ENCODE results near the gene AOPEP.

AOPEP gene

GRCh38 chr9:95099321-95100070 is 373.0 kb downstream of the AOPEP start:
- Mint-ChIP-seq H3K4me3 (no peak overlapping the region), H3K27ac (no peak overlapping the region), H3K9me3 (no peaks in the 10 kb centered on the region), H3K4me1 (no peaks in the 10 kb centered on the region), H3K36me3 (no peaks in the 10 kb centered on the region), H3K27me3 (no peaks in the 10 kb centered on the region)

GRCh38 chr9:95100071-95100627 is 373.6 kb downstream of the AOPEP start:
- no peaks in the 10 kb centered on the region for H3K27me3 Mint-ChIP-seq
- no peaks in the 10 kb centered on the region for H3K36me3 Mint-ChIP-seq
- H3K27ac Mint-ChIP-seq, result no peak overlapping the region
- no peaks in the 10 kb centered on the region for H3K9me3 Mint-ChIP-seq
- H3K4me3 Mint-ChIP-seq, result no peak overlapping the region
- H3K4me1 Mint-ChIP-seq, result no peaks in the 10 kb centered on the region

- Mint-ChIP-seq H3K27me3 (no peaks in the 10 kb centered on the region), H3K4me1 (no peaks in the 10 kb centered on the region), H3K36me3 (peaks cover 3% of the 10 kb centered on the region), H3K9me3 (no peaks in the 10 kb centered on the region), H3K4me3 (no peak overlapping the region), H3K27ac (no peak overlapping the region)
Measured at GRCh38 chr9:95101326-95101725, 374.8 kb downstream of the AOPEP start.

- Mint-ChIP-seq H3K4me1 (no peaks in the 10 kb centered on the region), H3K36me3 (peaks cover 3% of the 10 kb centered on the region), H3K9me3 (no peaks in the 10 kb centered on the region), H3K4me3 (no peak overlapping the region), H3K27ac (no peak overlapping the region), H3K27me3 (no peaks in the 10 kb centered on the region)
Measured at GRCh38 chr9:95102001-95102433, 375.5 kb downstream of the AOPEP start.

- no peaks in the 10 kb centered on the region for H3K9me3 Mint-ChIP-seq
- no peak overlapping the region for H3K4me3 Mint-ChIP-seq
- H3K27ac Mint-ChIP-seq, result no peak overlapping the region
- peaks cover 3% of the 10 kb centered on the region for H3K36me3 Mint-ChIP-seq
- H3K4me1 Mint-ChIP-seq, result no peaks in the 10 kb centered on the region
- H3K27me3 Mint-ChIP-seq, result no peaks in the 10 kb centered on the region
Measured at GRCh38 chr9:95102572-95102971, 376.1 kb downstream of the AOPEP start.

GRCh38 chr9:95103281-95103771 is 376.8 kb downstream of the AOPEP start:
- H3K27me3 Mint-ChIP-seq, result no peaks in the 10 kb centered on the region
- H3K36me3 Mint-ChIP-seq, result peaks cover 3% of the 10 kb centered on the region
- no peak overlapping the region for H3K27ac Mint-ChIP-seq
- no peak overlapping the region for H3K4me3 Mint-ChIP-seq
- H3K4me1 Mint-ChIP-seq, result no peaks in the 10 kb centered on the region
- no peaks in the 10 kb centered on the region for H3K9me3 Mint-ChIP-seq

GRCh38 chr9:95103871-95104580 is 377.5 kb downstream of the AOPEP start:
- no peaks in the 10 kb centered on the region for H3K4me1 Mint-ChIP-seq
- no peaks in the 10 kb centered on the region for H3K9me3 Mint-ChIP-seq
- no peak overlapping the region for H3K4me3 Mint-ChIP-seq
- no peaks in the 10 kb centered on the region for H3K27me3 Mint-ChIP-seq
- H3K27ac Mint-ChIP-seq, result no peak overlapping the region
- peaks cover 3% of the 10 kb centered on the region for H3K36me3 Mint-ChIP-seq

GRCh38 chr9:95104581-95104960 is 378.1 kb downstream of the AOPEP start:
- peaks cover 3% of the 10 kb centered on the region for H3K36me3 Mint-ChIP-seq
- H3K4me3 Mint-ChIP-seq, result no peak overlapping the region
- H3K27ac Mint-ChIP-seq, result no peak overlapping the region
- no peaks in the 10 kb centered on the region for H3K9me3 Mint-ChIP-seq
- no peaks in the 10 kb centered on the region for H3K27me3 Mint-ChIP-seq
- H3K4me1 Mint-ChIP-seq, result no peaks in the 10 kb centered on the region

- H3K27me3 Mint-ChIP-seq, result no peaks in the 10 kb centered on the region
- H3K36me3 Mint-ChIP-seq, result peaks cover 3% of the 10 kb centered on the region
- no peak overlapping the region for H3K4me3 Mint-ChIP-seq
- H3K4me1 Mint-ChIP-seq, result no peaks in the 10 kb centered on the region
- no peaks in the 10 kb centered on the region for H3K9me3 Mint-ChIP-seq
- H3K27ac Mint-ChIP-seq, result no peak overlapping the region
Measured at GRCh38 chr9:95104980-95105379, 378.5 kb downstream of the AOPEP start.

GRCh38 chr9:95105519-95106287 is 379.2 kb downstream of the AOPEP start:
- Mint-ChIP-seq H3K27me3 (no peaks in the 10 kb centered on the region), H3K9me3 (no peaks in the 10 kb centered on the region), H3K4me1 (no peaks in the 10 kb centered on the region), H3K36me3 (peaks cover 3% of the 10 kb centered on the region), H3K27ac (no peak overlapping the region), H3K4me3 (no peak overlapping the region)

- no peaks in the 10 kb centered on the region for H3K4me1 Mint-ChIP-seq
- H3K36me3 Mint-ChIP-seq, result peaks cover 3% of the 10 kb centered on the region
- H3K4me3 Mint-ChIP-seq, result no peak overlapping the region
- H3K9me3 Mint-ChIP-seq, result no peaks in the 10 kb centered on the region
- H3K27ac Mint-ChIP-seq, result no peak overlapping the region
- H3K27me3 Mint-ChIP-seq, result no peaks in the 10 kb centered on the region
Measured at GRCh38 chr9:95107001-95107749, 380.7 kb downstream of the AOPEP start.

GRCh38 chr9:95107976-95108375 is 381.5 kb downstream of the AOPEP start:
- Mint-ChIP-seq H3K27me3 (no peaks in the 10 kb centered on the region), H3K4me1 (no peaks in the 10 kb centered on the region), H3K9me3 (no peaks in the 10 kb centered on the region), H3K36me3 (peaks cover 3% of the 10 kb centered on the region), H3K4me3 (no peak overlapping the region), H3K27ac (no peak overlapping the region)

- no peak overlapping the region for H3K4me3 Mint-ChIP-seq
- no peaks in the 10 kb centered on the region for H3K9me3 Mint-ChIP-seq
- no peaks in the 10 kb centered on the region for H3K4me1 Mint-ChIP-seq
- H3K27ac Mint-ChIP-seq, result no peak overlapping the region
- no peaks in the 10 kb centered on the region for H3K27me3 Mint-ChIP-seq
- H3K36me3 Mint-ChIP-seq, result peaks cover 3% of the 10 kb centered on the region
Measured at GRCh38 chr9:95108777-95109176, 382.3 kb downstream of the AOPEP start.

- Mint-ChIP-seq H3K27ac (no peak overlapping the region), H3K4me3 (no peak overlapping the region), H3K36me3 (peaks cover 3% of the 10 kb centered on the region), H3K9me3 (no peaks in the 10 kb centered on the region), H3K27me3 (no peaks in the 10 kb centered on the region), H3K4me1 (no peaks in the 10 kb centered on the region)
Measured at GRCh38 chr9:95109456-95109855, 383.0 kb downstream of the AOPEP start.

GRCh38 chr9:95110921-95111525 is 384.5 kb downstream of the AOPEP start:
- H3K4me1 Mint-ChIP-seq, result no peaks in the 10 kb centered on the region
- H3K27me3 Mint-ChIP-seq, result no peaks in the 10 kb centered on the region
- no peaks in the 10 kb centered on the region for H3K9me3 Mint-ChIP-seq
- no peak overlapping the region for H3K4me3 Mint-ChIP-seq
- no peak overlapping the region for H3K27ac Mint-ChIP-seq
- H3K36me3 Mint-ChIP-seq, result no peaks in the 10 kb centered on the region
